T-helper 1 cell treated with Interleukin-12 subunit alpha and Interleukin-12 subunit beta and Interleukin-4 antibody, amounts not matched to agents 30 ng/mL and 1 ng/mL, for 36 hours (primary cell): Measurements from ENCODE around the gene ARSK. TPM values are rescaled to one million over a fixed set of nuclear protein-coding genes. Genes with fewer than 3 reads are reported as not detected.

ENCODE experiments used
- intact Hi-C: fragments of 100-400 bp; cut with micrococcal nuclease; formaldehyde crosslinking; loops from one replicate; pipeline ENCODE4 v1.15.1; 2024
- total RNA-seq: library from RNA; stranded (reverse); gene quantifications from 2 replicates; pipeline ENCODE4 v1.2.3, GENCODE V29; 2022

Gene ARSK, protein sequence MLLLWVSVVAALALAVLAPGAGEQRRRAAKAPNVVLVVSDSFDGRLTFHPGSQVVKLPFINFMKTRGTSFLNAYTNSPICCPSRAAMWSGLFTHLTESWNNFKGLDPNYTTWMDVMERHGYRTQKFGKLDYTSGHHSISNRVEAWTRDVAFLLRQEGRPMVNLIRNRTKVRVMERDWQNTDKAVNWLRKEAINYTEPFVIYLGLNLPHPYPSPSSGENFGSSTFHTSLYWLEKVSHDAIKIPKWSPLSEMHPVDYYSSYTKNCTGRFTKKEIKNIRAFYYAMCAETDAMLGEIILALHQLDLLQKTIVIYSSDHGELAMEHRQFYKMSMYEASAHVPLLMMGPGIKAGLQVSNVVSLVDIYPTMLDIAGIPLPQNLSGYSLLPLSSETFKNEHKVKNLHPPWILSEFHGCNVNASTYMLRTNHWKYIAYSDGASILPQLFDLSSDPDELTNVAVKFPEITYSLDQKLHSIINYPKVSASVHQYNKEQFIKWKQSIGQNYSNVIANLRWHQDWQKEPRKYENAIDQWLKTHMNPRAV
- 4.4 and 4.8 TPM in 2 replicates for total RNA-seq

DNA sequence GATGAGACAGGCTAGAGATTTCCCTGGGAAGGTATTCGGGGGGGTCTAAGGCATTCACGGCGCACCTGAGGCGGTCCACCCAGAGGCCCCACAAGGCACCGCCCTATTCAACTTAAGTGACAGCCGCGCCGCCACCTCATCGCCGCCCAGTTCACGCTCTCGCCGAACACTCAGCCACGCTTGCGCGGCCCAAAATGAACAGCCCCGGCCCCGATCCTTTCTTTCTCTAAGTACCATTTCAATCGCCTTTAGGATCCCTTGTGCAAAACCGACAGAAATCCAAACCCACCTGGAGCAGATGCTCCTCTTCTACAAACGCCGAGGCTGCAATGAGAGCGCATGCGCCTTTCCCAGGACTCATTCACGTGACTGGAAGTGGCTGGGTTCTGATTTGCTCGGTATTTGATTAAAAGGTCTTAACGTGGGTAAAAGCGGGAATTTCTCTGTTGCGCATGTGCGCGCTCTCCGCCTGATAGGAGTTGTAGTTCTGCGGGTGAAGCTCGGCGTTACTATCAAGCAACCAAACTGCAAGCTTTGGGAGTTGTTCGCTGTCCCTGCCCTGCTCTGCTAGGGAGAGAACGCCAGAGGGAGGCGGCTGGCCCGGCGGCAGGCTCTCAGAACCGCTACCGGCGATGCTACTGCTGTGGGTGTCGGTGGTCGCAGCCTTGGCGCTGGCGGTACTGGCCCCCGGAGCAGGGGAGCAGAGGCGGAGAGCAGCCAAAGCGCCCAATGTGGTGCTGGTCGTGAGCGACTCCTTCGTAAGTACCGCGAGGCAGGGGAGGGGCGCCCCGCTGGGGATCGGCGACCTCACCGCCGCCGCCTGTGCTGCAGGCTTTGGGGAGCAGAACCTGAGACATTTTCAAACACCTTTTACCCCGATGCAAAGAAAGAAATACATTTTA lies at the start of gene ARSK, which contains the start of gene SKIC3:
ARSK (plus strand) TSS at position 455 of the 902 bp plus-strand sequence; CDS start at position 633, 178 bp downstream.
SKIC3 (minus strand) TSS at position 331 of the 902 bp plus-strand sequence. CDS start 7,827 bp downstream, outside the sequence.
- intact Hi-C loops: loop anchor here (1.0 to 5.0 kb wide), 17 partner anchors 36 to 1628 kb away; partner anchors contain the start of genes GLRX, LNPEP, RFESD and RIOK2

DNA sequence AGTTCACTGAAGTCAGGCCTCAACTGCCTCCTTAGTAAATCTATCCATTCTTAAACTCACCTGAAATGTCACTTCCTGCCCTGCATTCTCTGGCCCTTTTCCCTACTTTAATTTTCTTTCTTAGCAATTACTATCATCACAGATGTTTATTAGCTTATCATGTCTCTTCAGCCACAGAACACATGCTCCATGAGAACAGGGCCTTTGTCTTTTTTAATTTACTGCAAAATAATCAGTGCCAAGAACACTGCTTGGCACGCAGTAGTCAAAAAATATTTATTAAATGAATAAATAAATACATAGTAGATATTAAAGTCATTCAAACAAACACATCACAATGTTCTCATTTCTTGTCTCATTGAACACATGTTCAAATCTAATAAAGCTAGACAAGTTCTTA lies 46.4 kb upstream of the ARSK start:
- intact Hi-C loops: no loop called here

DNA sequence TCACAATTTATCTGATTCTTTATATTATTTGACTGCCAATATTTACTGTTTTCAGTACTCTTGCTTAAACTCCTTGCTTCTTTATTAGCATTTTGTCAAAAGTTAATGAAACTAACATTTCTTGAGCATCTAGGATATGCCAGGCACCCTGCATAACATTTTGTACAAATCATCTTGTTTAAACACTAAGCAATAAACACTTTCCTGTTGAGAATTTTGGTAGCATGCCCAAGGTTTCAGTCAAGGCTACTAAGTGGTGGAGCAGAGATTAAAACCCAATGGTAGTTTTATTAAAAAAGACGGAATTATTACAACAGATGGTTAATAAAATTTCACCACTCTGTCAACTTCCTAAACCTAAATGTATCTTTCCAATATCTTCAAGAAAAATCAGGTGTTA lies 43.3 kb upstream of the ARSK start:
- intact Hi-C loops: no loop called here

DNA sequence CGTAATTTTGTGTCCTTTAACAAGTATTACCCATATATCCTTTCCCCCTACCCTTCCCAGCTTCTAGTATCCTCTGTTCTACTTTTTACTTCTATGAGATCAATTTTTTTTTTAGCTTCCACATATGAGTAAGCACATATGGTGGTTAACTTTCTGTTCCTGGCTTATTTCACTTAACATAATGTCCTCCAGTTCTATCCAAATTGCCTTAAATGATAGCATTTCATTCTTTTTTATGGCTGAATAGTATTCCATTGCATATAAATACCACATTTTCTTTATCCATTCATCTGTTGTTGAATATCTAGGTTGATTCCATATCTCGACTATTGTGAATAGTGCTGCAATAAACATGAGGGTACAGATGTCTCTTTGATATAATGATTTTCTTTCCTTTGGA lies 36.5 kb upstream of the ARSK start:
- intact Hi-C loops: no loop called here

DNA sequence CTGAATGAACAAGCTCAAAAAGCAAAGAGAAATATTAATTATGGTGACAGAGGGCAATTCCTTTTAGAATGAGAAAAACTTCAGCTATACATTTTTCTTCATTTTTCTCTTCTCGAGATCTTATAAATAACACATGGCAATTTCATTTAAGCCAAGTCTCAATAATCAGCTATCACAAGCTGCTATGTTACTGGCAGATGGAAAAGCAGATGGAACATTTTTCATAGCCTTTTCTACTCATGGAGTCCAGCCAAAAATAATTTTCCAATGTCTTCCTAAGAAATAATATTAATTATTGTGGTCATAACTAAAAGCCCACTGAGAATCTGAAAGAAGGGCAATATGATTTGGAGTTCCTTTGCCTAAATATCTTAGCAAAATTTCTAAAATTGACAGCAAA lies 35.8 kb upstream of the ARSK start:
- intact Hi-C loops: no loop called here

DNA sequence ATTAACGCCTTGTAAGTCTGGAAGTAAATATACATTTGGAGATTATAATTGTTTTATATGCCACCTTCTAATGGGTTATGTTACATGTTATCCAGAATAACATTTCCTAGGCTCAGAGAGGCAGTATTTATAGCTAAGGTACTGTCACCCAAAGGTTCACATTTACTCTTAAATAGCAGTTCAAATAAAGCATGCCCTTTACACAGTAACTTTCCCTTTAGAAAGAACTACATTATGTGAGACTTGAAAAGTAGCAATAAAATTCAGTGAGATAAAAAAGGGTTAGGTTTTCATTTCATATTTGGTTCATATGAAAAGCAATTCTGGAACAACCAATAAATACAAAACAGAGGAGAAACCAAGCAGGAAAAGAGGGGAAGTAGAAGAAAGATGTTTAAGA lies 35.2 kb upstream of the ARSK start:
- intact Hi-C loops: no loop called here

DNA sequence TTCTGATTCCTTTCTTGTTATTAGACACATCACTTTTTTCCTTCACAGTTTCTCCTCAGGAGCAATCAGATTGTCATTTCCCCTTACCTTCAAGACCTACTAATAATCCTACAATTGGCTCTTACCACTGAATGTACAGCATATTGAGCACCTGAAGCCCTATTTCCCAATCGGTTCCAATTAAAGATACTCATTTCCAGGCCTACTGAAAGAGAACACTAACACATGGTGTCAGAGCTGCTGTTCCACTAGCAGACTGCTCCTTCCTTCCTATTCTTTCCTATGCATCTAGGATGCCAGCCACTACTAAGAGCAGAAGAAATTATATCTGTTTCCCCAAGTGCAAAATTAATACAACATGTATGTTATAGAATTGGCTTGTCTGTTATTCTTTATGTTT lies 34.7 kb upstream of the ARSK start:
- intact Hi-C loops: no loop called here

DNA sequence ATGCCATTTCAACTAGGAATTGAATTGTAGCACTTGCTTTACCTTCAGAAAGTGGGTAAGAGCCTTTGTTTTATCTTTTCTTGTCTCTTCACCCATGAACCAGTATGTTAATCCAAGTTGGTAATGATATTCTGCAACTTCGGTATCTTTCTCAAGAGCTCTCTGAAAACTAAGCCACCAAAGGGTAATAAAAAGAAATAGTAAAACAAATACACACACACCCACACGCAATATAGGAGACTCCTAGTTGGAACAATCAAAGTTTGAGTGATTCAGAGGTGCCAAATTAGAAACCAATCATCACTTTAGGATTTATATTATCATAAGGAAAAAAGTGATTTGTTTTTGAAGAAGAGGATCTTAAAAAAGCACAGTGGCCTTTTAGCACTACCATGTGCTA lies 30.5 kb upstream of the ARSK start:
- intact Hi-C loops: no loop called here

DNA sequence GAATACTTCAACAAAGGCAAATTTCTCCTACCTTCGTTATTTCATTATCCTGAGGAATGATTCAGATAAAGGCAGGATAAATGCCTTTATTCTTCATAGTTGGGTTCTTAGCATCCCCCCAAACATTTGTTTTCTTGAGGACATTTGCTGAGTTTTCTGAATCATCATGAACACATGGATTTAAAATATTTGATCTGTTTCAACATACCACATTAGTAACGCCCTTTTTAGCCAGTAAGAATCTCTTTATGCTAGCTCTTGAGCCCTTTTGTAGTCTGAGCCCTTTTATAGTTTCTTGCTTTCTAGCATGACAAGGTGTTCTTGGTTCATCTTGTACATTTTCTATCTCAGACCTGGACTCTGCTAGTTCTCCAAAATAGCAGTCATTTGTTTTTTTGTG lies 28.0 kb upstream of the ARSK start:
- intact Hi-C loops: no loop called here

DNA sequence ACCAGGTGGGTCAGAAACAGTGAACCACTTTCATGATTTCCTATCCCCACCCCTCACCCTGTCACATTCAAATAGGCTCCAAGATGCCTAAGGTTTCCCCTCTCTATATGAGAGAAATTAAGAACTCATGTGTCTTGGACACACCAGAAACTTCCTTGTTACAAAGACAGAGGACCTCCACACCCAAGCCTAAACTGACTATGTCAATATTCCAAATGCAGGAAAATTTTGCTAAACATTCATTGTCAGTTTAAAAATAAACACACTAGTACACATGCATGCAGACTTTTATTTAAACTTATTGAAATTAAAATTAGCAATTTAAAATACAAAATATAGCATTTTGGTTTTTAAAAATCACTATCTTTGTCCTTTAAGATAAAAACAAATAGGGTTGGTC lies 26.3 kb upstream of the ARSK start:
- intact Hi-C loops: no loop called here

DNA sequence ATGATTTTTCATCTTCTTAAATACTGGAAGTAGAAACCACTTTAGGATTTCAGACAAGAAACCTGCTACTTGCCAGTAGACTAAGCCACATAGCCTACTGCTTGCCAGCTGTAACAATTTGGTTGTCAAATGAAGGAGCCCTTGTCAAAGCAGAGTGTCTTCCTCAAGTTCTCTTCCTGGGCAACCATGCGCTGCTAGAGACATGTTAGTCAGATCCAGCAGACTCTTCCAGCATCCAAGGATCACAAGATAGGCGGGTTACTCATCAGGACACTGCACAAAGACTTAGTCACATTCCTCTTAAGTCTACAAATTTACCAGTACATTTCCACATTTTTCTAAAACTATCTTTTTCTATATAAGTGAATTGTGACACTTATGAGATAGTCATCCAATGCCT lies 24.5 kb upstream of the ARSK start:
- intact Hi-C loops: no loop called here

DNA sequence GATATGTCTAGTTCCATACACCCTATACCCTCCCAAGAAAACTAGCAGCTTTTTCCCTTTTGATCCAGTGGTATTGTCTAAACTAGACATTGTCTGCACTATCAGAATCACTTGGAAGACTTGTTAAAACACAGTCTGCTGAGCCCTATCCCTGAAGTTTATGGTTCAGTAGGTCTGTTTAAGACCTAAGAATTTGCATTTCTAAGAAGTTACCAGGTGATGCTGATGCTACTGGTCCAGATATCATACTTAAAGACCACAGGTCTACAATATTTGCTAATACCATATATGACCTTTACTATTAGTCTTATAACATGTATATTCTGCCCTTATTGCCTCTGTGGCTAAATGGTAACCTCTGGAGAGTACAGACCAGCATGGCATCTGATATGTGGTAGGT lies 23.4 kb upstream of the ARSK start:
- intact Hi-C loops: no loop called here

DNA sequence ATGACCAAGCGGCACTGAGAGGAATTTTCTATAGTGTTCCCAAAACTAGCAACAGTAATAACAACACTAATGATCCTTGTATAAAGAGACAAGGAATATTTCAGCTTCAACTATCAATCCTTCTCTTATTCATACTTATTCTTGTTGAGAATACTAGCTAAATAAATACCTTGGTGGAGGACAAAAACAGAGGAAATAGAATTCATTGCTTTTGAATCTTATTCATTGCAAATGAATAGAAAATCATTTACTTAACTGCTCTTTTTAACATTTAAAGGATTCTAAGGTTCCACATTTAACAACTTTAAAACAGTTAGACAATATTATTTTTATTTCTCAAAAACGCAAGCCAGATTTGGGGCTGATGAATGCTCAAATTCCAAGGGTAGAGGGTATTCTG lies 22.5 kb upstream of the ARSK start:
- intact Hi-C loops: no loop called here

DNA sequence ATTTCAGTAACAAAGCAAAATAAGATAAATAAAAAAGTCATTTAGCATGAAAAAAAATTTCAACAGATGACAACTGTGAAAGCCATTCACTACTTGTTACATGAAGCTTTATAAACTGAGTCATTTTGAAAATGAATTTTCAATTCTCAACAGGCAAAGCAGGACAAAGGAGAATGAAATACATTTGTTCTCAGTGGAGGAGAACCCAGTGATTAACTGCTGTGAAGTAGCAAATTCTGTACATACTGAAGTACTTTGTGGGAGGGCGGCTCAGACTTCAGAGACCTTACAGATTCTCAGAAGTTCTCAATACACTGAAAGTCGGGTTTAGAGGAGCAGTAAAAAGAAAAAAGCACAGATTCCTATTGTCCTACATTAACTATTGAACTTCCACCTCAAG lies 21.8 kb upstream of the ARSK start:
- intact Hi-C loops: no loop called here

DNA sequence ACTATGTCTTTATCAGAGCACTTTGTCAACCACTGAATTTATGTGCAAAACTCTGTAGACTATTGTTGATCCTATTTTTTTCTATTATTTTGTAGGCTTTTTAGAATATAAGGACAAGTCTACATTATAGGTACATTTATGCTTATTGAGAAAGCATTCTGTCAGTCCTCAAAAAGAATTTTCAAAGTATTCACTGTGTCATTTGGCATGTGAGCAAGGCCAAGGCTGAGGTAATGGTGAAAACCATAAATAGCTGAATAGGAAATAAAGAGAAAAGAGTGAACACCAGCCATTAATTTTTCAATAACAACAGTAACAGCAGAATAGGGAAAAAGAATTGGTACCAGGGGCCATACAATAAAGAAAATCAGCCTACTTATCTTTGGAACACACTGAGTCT lies 21.1 kb upstream of the ARSK start:
- intact Hi-C loops: no loop called here

DNA sequence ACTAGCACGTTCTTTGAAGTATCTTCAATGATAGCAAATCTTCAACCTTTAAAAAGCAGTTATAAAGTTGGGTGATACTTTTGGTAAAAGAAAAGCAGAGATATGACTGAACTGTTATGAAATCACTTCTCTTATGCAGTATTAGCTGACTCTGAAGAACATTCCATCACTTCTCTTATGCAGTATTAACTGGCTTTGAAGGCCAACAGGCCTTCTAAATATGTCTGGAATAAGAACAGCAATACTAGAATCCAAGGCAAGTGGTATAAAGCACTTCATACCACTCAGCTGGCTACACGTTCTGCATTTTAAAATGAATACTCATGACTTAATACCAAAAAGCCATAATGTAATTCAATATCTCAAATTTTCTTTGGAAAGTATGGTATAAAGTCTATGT lies 17.4 kb upstream of the ARSK start:
- intact Hi-C loops: no loop called here

DNA sequence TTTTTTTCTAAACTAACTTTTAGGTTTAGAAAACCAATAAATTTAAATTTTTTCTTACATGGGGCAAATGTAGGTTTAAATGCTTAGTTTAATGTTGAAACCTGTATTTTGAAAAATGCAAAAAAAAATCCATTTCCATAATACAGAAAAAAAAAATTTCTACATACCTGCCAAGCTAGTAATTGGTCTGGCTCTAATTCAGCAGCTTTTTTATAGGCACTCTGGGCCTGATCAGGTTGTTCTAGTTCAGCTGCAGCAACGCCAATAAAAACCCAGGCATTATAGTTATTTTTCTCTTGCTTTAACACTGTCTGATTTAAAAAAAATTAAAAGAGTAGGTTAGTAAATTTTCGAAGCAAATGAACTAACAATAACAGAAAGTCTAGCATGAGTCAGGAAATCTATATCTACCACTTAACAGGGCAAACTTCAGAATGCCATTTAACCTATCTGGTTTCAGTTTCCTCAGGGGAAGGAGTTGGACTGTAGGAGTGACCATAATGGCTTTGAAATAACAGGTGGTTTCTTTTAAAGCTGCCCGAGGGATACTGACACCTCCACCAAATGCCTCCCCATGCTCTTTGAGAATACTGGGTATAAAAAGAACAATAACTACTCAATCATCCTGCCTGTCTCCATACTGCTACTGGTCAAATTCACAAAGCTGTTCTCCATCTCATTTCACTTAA lies 11.7 kb upstream of the ARSK start:
- intact Hi-C loops: no loop called here

DNA sequence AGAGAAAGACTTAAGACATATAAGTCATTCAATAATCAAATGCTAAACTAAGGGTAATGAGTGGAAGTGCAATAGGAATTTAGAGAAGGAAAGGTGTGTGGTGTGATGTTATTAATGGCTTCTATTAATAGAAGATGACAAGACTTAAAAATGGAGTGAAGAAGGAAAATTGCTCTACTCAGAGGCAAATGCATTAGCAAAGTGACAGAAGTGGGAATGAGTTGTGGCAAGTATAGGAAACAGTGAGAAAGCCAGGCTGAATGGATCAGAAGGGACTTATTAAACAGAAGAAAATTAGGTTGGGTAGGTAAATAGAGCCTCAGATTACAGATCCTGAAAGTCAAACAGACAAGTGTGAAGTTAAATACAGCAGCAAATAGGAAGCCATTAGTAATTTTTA lies 5.9 kb upstream of the ARSK start:
- intact Hi-C loops: no loop called here

DNA sequence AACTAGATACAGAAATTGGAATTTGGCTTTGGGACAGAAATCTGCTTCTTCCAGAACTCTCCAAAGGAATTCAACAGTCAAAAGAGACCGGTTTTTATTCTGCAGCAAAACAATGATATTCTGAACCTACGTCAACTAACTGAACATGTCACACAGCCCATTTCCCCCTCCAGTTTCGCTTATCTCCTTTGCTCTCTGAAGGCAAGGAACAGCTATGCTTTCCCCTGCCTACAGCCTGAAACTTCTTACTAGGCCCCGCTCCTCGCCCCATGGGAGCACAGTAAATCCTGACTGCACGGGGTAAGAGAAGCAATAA lies 612 bp upstream of the ARSK start:
- intact Hi-C loops: loop anchor here (1.0 to 2.0 kb wide), 10 partner anchors 37 to 1149 kb away; partner anchors contain the start of genes GLRX and RFESD

DNA sequence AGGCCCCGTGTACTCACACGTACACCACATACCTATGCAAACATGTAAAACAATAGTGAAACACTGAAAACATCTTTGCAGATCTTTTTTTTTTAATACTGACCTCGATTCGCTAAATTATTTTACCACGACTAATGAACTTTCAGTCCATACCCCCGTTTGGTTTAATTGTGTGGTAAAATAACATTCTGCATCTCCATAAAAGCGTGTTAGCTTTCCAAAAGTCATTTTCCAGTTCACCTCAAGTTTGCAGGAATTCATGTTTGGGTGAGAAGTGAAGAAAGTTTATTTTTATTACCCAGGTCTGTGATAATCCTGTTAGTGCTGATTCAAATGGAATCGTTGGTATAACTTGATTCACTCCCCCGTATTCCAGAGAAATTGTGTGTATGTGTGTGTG lies 652 bp downstream of the ARSK start:
- intact Hi-C loops: loop anchor here (1.0 to 5.0 kb wide), 13 partner anchors 35 to 1628 kb away; partner anchors contain the start of genes GLRX, LNPEP and RIOK2

DNA sequence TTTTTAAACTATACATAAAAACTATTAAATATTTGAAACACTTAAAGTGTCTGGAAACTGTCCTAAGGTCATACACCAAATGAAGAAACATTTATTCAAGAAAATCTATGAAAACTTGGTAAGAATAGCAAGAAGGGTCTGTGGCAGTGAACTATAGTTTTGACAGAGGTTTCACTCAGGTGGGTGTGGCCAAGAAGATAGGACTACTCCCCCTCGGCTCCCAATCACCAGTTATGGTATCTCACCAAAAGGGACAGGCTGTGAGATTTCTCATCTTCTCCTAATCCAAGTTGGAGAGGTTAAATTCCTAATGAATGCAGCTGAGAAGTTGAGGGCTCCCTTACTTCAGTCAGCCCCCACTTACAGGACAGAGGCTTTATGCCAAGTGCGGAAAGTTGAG lies 2.9 kb downstream of the ARSK start:
- intact Hi-C loops: loop anchor here (5.0 kb wide), 3 partner anchors 159 to 1446 kb away; a partner anchor contains a TSS
